NCI-H510A treated with DMSO at 0.1 percent for 48 hours (cell line): Measurements from ENCODE around the gene TULP4.

Experiments used
- DNase-seq: peaks from one replicate; lab custom pipeline; 2025; lab: John Stamatoyannopoulos, UW

TULP4 gene

DNA sequence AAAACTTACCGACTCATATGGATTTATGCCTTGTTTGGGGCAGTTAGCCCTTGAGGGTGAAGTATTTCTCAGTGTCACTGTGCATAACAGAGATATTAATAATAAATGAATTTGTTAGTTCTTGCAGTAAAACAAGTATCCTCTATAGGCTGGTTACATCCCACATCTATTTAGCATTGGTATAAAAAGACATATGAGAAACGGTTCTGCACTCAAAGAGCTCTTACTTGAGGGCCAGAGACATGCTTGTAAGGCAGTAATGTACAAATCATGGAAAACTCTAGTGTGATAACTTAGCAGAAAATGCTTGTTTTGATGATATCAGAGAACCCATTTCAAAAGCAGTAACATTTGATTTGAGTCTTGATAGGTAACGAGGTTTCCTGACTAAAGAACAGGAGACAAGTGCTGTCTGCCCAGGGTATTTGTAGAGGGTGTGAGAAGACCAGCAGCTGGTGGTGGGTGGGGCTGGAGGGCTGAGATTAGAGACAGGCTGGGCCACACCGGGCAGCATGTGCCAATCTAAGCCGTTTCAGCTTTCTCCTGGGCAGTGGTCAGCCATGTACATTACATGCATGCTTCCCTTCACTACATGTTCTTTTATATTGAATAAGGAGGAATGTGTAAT lies 46.3 kb downstream of the TULP4 start:
- DNase-seq: peak; percentile 36

- no peak for DNase-seq
These were observed 48.8 kb downstream of the TULP4 start for GRCh38 chr6:158361068-158361467.

DNA sequence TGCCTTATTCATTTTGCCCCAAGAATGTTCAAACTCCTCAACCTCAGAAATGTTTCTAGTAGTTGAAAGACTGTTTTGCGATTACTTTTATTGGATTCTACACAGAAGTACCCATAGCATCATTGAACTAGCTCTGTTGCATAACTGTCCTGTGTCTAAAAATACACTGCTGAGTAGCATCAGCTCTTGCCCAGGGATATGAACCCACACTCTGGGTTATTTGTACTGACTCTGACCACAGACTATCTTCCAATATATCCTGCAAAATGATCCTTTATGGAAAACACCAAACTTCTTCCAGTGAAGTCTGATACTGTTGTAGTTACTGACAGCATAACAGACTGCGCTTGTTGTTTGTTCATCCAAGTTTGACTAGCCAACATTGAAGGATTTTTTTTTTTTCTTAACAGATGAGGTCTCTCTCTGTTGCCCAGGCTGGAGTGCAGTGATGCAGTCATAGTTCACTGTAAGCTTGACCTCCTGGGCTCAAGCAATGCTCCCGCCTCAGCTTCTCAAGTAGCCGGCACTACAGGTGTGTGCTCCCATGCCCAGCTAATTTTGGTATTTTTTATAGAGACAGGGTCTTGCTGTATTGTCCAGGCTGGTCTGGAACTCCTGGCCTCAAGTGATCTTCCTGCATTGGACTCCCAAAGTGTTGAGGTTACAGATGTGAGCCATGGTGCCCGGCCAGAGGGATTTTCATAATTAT lies 49.9 kb downstream of the TULP4 start:
- no peak for DNase-seq

DNA sequence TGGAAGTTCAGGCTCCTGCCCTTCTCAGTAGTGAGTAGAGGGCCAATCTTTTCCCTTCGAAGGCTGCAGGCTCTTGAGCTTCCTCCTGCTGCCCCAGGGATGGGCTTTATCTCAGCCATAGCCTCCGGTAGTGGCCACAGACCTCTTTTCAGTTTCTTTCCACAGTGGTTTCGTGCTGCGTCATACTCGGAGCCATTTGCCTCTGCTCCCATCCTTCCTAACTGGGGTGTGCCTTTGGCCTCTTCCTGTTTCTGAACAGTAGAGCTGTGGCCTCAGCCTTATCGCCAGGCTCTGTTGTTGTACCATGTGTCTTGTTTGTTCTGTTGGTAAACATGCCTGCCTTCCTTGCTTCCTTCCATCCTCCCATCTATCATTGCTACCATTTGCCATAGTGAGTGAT lies 54.1 kb downstream of the TULP4 start:
- no peak for DNase-seq

GRCh38 chr6:158367816-158368215 lies 55.6 kb downstream of the TULP4 start:
- DNase-seq: no peak

- no peak for DNase-seq
These were observed 57.0 kb downstream of the TULP4 start for GRCh38 chr6:158369241-158369640.

- DNase-seq: no peak
These were observed 58.5 kb downstream of the TULP4 start for GRCh38 chr6:158370805-158371204.

DNA sequence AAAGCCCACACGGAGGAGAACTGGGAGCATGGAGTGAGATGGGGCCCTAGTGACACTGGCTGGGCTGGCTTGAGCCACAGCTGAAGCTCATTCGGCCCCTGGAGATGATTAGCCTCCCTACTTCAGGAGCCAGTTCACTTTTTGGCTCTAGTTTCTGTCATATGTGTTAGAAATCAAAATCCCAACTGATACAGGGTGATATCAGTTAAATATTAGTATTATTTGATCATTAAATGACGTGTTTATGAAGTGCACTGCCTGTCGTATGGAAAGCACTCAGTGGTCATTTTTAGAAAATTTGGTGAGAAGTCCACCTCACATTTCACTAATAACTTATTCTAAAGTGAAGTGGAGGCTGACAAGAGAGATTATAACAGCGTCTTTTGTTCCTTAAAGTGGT lies 59.0 kb downstream of the TULP4 start:
- no peak for DNase-seq

GRCh38 chr6:158372574-158372973 lies 60.3 kb downstream of the TULP4 start:
- DNase-seq: no peak

DNA sequence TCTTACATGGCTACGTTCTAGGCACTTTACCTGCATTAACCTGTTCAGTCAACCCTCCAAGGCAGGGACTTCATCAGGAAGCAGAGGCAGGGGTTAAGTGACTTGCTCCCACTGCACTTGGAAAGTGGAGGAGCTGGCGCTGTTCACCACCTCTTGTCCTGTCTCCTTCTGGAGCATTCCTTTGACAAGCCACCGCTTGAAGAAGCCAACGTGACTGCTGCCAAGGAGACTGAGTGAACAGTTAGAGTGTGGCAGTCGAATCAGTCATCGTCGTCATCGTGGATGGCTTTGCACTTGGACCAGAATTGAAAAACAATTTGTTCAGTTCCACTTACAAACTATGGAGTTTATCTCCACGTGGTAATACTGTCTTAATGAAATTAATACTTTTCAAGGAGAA lies 60.9 kb downstream of the TULP4 start:
- DNase-seq: no peak

- DNase-seq: no peak
These were observed 61.8 kb downstream of the TULP4 start for GRCh38 chr6:158374020-158374419.

DNA sequence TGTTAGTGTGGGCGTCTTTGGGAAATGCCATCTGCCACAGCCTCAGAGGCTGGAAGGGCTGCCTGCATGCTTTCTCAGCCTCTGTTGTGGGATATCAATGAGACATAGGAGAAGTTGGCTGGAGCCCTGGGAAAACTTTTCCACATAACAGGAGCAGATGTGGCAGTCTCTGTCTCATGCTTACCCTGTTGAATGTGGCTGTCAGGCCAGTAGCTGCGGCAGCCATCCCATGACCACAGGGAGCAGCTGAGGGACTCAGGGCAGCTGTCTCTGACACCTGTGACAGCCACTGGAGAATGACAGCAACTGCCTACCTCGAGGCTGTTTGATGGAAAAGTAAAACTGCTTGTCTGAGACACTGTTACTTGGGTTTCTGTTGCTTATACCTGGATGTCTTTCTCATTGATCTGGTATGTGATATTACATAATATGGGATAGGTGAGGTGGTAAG lies 64.4 kb downstream of the TULP4 start:
- no peak for DNase-seq

DNA sequence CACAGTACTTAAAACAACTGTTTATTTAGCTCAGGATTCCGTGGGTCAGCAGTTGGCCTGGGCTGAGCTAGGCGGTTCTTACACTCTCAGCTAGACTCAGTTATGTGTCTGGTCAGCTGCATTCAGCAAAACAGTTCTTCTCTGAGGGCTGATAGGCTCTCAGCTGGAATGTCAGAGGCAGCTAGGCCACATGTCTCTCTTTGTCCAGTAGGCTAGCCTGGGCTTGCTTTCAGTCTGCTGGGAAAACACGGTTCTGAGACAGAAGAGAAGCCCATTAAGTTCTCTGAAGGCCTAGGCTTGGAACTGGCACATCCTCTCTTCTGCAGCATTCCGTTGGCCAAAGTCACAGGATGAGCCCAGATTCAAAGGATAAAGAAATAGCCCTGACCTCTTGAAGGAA lies 65.6 kb downstream of the TULP4 start:
- DNase-seq: peak; percentile 41

DNA sequence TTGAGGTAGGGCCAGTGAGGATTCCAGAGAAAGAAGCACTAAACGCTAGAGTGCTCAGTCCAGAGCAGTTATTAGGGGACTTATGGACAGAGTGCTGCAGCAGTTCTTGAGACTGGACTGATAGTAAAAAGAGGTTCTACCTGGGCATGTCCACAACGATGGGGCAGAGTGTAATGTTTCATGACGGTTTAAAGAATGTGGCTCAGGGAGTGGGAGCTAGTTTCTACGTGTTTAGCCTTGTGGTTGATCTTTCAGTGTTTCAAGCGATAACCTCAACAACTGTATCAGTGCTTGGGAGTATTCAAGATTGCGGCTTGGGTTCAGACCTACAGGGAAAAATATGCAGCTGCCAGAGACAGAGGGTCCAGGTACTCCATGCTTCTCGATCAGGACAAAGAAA lies 67.1 kb downstream of the TULP4 start:
- DNase-seq: no peak

GRCh38 chr6:158381214-158381613 lies 68.9 kb downstream of the TULP4 start:
- no peak for DNase-seq

DNA sequence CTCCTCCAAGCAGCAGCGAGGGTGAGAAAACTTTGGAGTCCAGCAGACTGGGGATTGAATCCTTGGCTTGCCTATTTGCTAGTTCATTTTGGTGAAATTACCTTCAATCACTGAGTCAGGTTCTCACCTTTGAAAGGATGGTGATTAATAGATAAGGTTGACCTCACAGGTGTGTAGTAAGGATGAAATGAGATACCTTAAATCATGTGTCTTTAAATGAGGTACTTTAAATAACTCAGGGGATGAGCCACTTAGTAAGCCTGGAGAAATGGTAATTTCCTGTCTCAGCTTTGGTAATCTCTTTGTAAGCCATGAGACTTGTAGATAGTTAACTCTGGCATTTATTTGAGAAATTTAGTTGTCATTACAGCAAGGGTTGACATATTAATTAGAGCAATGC lies 70.2 kb downstream of the TULP4 start:
- no peak for DNase-seq

DNA sequence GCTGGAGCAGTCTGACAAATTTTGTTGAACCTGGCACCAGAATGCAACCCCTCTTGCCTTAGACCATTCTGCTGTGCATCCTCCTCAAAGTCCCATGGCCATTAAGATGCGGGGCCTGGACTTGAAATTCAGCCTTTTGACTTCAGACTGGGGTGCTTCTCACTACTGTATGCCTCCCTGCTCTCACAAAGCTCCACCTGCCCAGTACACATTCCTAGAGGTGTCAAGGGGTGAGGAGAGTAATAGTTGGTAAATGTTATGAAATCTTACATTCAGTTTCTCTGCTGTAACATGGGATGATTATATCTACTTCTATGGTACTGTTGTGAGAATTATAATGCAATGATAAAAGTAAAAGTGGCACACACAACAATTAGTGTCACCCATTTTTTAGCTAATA lies 70.8 kb downstream of the TULP4 start:
- DNase-seq: no peak

DNA sequence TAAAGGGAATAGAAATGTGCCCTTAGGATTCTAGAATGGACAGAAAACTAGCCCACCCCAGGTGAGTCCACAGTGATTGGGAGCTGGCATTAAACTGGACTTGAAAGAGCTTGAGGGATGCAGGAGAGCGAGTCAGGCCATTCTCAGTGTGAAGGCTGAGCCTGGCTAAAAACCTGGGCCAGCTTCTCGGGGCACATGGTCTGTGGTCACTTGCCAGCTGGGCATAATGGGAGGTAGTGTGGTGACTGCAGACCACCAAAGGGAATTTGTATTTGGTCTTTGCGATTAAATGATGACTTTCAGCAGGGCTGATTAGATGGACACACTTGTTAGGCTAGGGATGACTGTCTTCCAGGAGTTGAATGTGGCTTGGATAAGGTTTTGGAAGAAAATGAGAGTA lies 71.3 kb downstream of the TULP4 start:
- DNase-seq: no peak

GRCh38 chr6:158384671-158385110 lies 72.4 kb downstream of the TULP4 start:
- no peak for DNase-seq

DNA sequence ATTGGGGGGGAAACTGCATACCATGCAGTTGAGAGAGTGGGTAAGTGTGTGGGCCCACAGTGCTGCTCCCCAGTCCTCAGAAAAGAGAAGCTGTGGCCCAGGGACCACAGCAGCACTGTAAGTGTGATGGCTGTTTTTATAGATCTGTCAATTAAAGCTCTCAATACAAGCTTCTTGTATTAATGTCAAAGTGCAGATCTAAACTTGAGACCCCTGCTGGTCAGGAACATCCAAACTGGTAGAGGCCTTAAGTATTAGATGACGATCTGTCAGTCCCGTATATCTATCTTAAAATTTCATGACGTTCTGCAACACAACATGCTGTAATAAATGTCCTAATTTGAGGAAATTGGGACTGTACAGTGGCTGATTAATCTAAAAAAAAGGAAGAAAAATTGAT lies 74.8 kb downstream of the TULP4 start:
- no peak for DNase-seq

GRCh38 chr6:158387578-158387977 lies 75.3 kb downstream of the TULP4 start:
- no peak for DNase-seq

DNA sequence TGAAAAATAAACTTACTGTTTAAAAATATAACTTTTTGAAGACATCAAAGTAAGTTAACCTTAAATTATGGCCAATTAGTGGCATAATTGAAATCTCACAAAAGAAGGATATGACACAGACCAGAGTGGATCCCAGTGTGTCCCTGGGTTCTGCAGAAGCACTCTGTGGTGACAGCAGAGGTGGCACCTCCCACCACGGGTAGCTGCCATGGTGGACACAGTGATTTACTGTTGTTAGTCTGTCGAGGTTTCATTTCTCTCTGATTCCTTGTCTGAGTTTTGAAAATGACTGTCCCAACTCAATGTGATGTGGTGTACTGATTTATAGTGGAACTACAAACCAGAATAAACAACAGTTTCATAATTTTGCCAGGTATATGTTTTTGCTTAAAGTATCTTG lies 76.5 kb downstream of the TULP4 start:
- DNase-seq: no peak

- DNase-seq: no peak
These were observed 77.1 kb downstream of the TULP4 start for GRCh38 chr6:158389193-158389919.
